Jurkat, Clone E6-1 (cell line): ENCODE measurements around the gene MRPL51.
"Not testable (repeated sequence)": the region's sequence is repeated elsewhere in the genome, so short reads cannot be mapped to it uniquely, and the experiment has no call there.

Experiments used
- DNase-seq: peaks from one replicate; pipeline ENCODE4 v3.0.0-alpha.2; 2011; ENCODE audit warnings: low read depth, low spot score
- H3K4me3 ChIP-seq: 2 replicates; pipeline ENCODE4 v1.5.1; 2011; ENCODE audit warnings: mild to moderate bottlenecking, low read length, control low read depth, moderate library complexity

The MRPL51 gene

DNA sequence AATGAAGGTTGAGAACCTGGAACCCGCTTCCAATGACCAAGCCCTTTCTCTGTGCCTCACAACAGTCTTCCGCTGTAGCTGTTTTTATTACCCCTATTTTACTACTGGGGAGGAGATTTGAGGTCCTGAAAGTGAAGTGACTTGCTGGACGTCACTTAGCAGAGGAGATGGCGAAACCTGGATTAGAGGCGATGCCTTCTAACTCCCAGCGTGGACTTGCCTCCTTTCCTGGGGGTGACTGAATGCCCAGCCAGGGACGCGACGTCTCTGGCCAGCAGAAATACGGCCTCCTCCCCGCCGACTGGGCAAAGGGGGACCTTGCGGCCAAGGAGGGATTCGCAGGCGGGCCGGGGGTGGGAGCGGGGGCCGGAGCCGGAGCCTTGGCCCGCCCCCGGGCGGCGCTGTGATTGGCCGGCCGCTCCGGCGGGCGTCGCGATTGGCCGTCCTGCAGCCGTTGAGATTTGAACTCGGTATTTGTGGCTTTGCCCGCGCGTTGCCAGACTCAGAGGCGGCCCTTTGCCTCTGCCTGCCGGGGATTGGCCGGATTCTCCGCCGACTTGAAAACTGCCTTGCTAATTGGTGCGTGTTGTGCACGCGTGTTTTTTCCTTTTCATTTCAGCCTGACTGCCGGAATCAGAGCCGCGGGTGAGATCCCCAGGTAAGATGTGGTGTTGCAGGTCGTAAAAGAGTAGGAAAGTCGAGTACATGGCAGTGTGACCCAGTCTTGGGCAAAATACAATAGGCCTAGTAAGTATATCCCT lies 615 bp upstream of the MRPL51 start, which contains the start of gene NCAPD2:
TSS of gene NCAPD2 (plus strand) at position 606 of the 761 bp plus-strand sequence. CDS start 997 bp downstream, outside the sequence.
- H3K4me3 ChIP-seq = peak within 1 kb of the TSS; percentile 91
- peak; percentile 98 for DNase-seq

DNA sequence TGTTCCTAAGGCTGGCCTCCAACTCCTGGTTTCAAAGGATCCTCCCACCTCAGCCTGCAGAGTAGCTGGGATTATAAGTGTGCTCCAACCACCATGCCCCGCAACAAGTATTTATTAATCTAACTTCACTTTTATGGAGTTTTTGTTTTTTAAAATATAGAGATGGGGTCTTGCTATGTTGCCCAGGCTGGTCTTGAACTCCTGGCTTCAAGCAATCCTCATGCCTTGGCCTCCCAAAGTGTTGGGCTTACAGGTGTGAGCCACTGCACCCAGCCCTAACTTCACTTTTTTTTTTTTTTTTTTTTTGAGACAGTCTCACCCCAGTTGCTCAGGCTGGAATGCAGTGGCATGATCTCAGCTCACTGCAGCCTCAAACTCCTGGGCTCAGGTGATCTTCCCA lies 2.4 kb downstream of the MRPL51 start:
- not testable (repeated sequence) for H3K4me3 ChIP-seq, DNase-seq

DNA sequence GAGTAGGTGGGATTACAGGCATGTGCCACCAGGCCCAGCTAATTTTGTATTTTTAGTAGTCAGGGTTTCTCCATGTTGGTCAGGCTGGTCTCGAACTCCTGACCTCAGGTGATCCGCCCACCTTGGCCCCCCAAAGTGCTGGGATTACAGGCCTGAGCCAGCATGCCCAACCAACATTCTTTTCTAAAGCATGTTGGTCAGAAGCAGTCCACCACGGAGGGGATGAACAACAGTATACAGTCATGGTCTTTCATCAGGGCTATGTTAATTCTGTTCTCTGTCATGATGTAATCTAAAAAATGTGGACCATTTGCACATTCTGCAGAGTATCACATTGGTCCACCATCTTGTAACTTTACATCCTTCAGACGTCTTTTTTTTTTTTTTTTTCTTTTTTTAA lies 3.6 kb downstream of the MRPL51 start:
- no peak overlapping the region for H3K4me3 ChIP-seq
- DNase-seq = no peak

- no peak overlapping the region for H3K4me3 ChIP-seq
- DNase-seq = no peak
These were observed 4.8 kb downstream of the MRPL51 start for GRCh38 chr12:6488240-6488639.

DNA sequence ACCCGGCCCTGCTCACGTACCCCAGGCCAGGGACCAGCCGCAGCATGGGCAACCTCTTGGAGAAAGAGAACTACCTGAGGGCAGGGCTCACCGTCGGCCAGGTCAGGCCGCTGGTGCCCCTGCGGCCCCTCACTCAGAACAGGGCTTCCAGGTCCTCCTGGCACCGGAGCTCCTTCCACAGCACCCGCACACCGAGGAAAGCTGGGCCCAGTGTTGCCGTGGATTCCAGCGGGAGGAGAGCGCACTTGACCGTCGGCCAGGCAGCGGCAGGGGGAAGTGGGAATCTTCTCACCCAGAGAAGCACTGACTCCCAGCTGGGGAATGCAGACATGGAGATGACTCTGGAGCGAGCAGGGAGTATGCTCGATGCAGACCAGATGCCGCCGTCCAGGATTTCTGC lies 14.6 kb downstream of the MRPL51 start:
- no peak overlapping the region for H3K4me3 ChIP-seq
- no peak for DNase-seq

GRCh38 chr12:6477601-6478377 lies 15.3 kb downstream of the MRPL51 start:
- not testable (repeated sequence) for H3K4me3 ChIP-seq, DNase-seq

DNA sequence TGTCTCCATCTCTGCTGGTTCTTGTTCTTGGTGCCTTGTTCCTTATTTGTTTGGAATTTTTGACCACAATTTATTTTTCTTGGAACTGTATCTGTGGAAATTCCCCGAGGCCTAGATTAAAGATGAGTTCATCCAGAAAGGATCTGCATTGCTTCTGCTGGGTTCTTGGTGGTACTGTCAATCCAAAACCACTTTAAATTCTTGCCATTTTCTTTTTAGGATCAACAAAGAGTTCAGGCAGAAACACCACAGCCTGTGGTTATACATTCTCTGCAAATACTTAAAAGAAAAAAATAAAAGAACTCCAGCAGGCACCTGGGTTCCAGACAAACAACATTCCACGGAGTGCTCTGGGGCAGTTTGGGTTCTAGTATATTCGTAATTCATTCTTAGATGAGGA lies 16.6 kb downstream of the MRPL51 start:
- H3K4me3 ChIP-seq = no peak overlapping the region
- DNase-seq = no peak

- not testable (repeated sequence) for DNase-seq, H3K4me3 ChIP-seq
These were observed 17.7 kb downstream of the MRPL51 start for GRCh38 chr12:6475233-6475975.

DNA sequence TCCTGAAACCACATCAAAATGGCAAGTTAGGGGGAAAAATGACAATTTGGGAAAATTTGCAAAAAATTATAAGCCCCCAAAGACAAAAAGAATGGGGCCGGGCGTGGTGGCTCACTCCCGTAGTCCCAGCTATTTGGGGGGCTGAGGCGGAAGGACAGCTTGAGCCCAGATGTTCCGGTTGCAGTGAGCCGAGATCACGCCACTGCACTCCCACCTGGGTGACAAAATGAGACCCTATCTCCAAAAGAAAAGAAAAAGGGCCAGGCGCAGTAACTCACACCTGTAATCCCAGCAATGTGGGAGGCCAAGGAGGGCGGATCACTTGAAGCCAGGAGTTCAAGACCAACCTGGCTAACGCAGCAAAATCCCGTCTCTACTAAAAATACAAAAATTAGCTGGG lies 20.6 kb downstream of the MRPL51 start:
- H3K4me3 ChIP-seq = no peak overlapping the region

GRCh38 chr12:6471989-6472360 lies 21.1 kb downstream of the MRPL51 start:
- no peak for DNase-seq
- no peak overlapping the region for H3K4me3 ChIP-seq

More for the DNA sequence above, 20.6 kb downstream of the MRPL51 start:
- no peak for DNase-seq

DNA sequence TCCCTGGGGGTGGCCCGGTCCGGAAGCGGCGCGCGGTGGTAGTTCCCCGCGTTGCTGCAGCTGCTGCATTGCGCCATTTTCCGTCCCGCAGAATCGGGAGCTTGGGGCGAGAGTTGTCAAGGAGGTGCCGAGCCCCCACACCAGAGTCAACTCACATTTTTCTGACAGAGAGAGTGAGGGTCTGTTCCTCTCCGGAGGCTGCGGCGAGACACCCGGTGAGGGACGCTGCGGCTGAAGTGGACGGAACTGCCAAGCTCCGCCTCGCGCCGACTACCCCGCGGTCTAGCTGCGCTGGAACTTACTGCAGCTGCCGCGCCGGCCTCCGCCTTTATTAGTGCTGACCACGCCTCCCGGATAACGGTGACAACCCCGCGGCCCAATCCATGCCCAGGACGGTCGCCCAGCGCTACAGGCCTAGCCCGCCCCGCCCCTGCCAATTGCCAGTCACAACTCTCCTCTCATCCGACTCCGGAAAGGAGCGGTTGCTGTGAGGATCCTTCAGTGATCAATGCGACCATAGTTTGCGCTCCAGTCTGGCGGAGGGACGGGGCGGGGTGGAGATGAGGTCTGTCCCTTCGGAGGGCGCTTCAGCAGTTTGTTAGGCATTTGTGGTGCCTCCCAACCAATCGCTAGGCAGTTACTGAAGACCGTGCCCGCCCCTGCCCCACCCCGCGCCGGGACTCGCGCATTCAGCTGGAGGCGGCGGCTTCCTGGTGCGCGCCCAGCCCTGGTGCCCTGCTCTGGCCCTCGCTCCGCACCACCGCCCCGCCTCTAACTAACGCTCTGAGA lies 22.5 kb downstream of the MRPL51 start, which contains the start of gene VAMP1:
TSS of gene VAMP1 (minus strand) at position 303 of the 789 bp plus-strand sequence. CDS start at position 157, 146 bp downstream.
- DNase-seq = peak; percentile 92
- peak within 1 kb of the TSS; percentile 73 for H3K4me3 ChIP-seq

DNA sequence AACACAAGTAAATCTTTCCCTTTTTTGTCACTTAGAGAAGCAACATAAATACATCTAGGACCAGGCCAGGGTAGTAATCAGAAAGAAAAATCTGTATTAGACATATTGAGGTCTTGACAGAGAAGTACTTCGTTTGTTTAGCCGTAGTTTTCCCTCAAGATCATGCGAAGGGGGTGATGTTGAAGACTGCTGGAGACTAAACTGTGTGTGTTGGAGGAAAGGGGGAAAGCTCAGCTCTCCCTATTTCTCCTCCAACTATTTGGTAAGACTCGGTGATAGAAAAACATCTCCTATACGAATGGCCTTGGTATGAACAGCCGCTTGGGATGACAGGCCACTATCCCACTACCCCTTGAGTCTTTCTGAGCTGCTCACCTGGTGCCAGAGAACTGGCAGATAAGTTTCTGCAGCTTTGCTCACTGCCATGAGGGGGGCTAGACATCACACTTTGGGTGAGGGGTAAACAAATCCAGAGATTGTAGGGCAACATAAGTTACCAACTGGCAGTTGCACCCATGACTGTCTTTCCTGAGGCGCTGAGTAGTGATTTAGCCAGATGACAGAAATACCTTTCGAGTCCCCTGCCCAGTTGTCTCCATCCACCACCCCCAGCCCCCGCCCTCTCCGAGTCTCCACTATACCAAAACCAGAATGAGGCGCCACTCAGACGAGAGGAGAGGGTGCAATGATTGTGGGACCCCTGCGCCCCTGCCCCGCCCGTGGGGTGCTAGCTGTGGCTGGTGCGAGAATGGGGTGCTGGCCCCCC lies 23.3 kb downstream of the MRPL51 start:
- DNase-seq = no peak

GRCh38 chr12:6469092-6469491 lies 24.0 kb downstream of the MRPL51 start:
- no peak overlapping the region for H3K4me3 ChIP-seq
- no peak for DNase-seq

More for the DNA sequence above, 23.3 kb downstream of the MRPL51 start:
- peak overlapping the region; percentile 73 for H3K4me3 ChIP-seq

DNA sequence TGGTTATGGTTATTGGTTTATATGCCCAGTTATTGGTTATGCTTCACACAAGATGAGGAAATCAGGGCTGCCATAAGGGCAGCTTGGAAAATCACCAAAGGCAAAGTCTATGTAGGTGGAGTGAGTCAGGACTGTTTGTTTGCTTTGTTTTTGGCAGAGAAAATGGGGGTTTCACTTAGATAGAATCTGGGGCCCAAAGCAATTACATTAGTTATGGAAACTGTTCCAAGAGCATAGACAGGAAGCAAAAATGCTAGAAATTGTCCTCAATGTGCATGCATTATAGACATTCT lies 24.8 kb downstream of the MRPL51 start:
- H3K4me3 ChIP-seq = no peak overlapping the region
- DNase-seq = no peak

GRCh38 chr12:6467571-6468282 lies 25.3 kb downstream of the MRPL51 start:
- not testable (repeated sequence) for DNase-seq, H3K4me3 ChIP-seq

DNA sequence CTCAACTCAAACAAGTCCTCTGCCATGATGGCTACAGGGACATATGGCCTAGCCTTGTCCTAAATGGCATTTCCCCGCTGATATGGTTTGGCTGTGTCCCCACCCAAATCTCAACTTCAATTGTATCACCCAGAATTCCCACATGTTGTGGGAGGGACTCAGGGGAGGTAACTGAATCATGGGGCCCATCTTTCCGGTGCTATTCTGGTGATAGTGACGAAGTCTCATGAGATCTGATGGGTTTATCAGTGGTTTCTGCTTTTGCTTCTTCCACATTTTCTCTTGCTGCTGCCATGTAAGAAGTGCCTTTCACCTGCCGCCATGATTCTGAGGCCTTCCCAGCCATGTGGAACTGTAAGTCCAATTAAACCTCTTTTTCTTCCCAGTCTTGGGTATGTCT lies 26.3 kb downstream of the MRPL51 start:
- not testable (repeated sequence) for DNase-seq, H3K4me3 ChIP-seq

DNA sequence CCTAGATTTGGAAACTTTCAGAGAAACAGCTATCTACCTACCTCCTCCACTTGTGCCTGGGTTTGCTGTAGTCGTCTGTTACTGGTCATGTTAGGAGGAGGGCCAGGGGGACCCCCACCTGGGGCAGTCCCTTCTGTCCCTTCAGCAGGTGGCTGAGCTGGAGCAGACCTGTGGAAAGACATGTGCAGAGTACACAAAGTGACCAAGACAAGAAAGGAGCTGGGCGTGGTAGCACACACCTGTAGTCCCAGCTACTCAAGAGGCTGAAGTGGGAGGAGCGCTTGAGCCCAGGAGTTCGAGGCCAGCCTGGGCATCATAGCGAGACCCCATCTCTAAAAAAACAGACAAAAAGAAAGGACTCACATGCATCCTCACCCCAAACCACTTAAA lies 26.9 kb downstream of the MRPL51 start:
- no peak overlapping the region for H3K4me3 ChIP-seq
- no peak for DNase-seq
